ENCODE measurements around the gene CCDC183.

CCDC183 gene

GRCh38 chr9:136845465-136846260, 49.5 kb downstream of the CCDC183 start:
- H3K4me3 ChIP-seq (ENCODE audit: low read depth, low read length), result no peak overlapping the region
- TF ChIP-seq CTCF (conservative IDR thresholded peaks at IDR 0.05; ENCODE audit: low read depth, low read length), result no peak
- DNase-seq (ENCODE audit: low read depth), result no peak

GRCh38 chr9:136846376-136847087, 50.4 kb downstream of the CCDC183 start:
- no peak for TF ChIP-seq CTCF (conservative IDR thresholded peaks at IDR 0.05; ENCODE audit: low read depth, low read length)
- no peak for DNase-seq (ENCODE audit: low read depth)
- H3K4me3 ChIP-seq (ENCODE audit: low read depth, low read length), result peak overlapping the region; percentile 30

- DNase-seq (ENCODE audit: low read depth), result peak; percentile 72
- peak overlapping the region; percentile 91 for H3K4me3 ChIP-seq (ENCODE audit: low read depth, low read length)
- no peak for TF ChIP-seq CTCF (conservative IDR thresholded peaks at IDR 0.05; ENCODE audit: low read depth, low read length)
These were observed 51.1 kb downstream of the CCDC183 start for GRCh38 chr9:136847088-136847825.

- TF ChIP-seq CTCF (conservative IDR thresholded peaks at IDR 0.05; ENCODE audit: low read depth, low read length), result no peak
- peak overlapping the region; percentile 91 for H3K4me3 ChIP-seq (ENCODE audit: low read depth, low read length)
- DNase-seq (ENCODE audit: low read depth), result peak; percentile 90
These were observed 51.8 kb downstream of the CCDC183 start for GRCh38 chr9:136847826-136848392.

- DNase-seq (ENCODE audit: low read depth), result peak; percentile 54
- TF ChIP-seq CTCF (conservative IDR thresholded peaks at IDR 0.05; ENCODE audit: low read depth, low read length), result no peak
- H3K4me3 ChIP-seq (ENCODE audit: low read depth, low read length), result peak overlapping the region; percentile 91
These were observed 52.4 kb downstream of the CCDC183 start for GRCh38 chr9:136848393-136849037.
